IMR-90 (cell line): Measurements from ENCODE around the gene OR13A1. TPM values are rescaled to one million over a fixed set of nuclear protein-coding genes. Genes with fewer than 3 reads are reported as not detected.

Experiments
- ATAC-seq: fragments of 200-7000 bp; cut with Tn5 transposase; 2 replicates; pipeline ENCODE4 v1.9.1; 2020; ENCODE audit warnings: low read depth, mild to moderate bottlenecking, moderate library complexity
- BruUV-seq: library from RNA; stranded (reverse); fragments of 400-500 nt; replicated peaks from 2 replicates; lab custom pipeline; 2021; lab: Mats Ljungman, UMichigan
- CTCF ChIA-PET: fragments of 300-600 bp; formaldehyde crosslinking; extraction: SDS; loops from one replicate; lab custom pipeline; 2021; ENCODE audit warnings: antibody characterized with exemption; lab: Yijun Ruan, JAX
- POLR2A ChIA-PET: fragments of 300-600 bp; sonication (Branson Sonifier 250); formaldehyde crosslinking; loops from one replicate; lab custom pipeline; 2022; ENCODE audit warnings: antibody characterized with exemption; ENCODE audit not compliant: unreplicated experiment; lab: Charles Lee
- DNase-seq: peaks from one replicate; pipeline ENCODE4 v3.0.0; 2013
- H2AFZ ChIP-seq: replicated peaks from 2 replicates; pipeline ENCODE3; 2013; ENCODE audit warnings: low read length, mild to moderate bottlenecking; ENCODE audit not compliant: poor library complexity
- H2AK5ac ChIP-seq: 2 replicates; pipeline ENCODE4 v1.6.1; 2013; ENCODE audit warnings: low read depth, low read length, inconsistent platforms
- H2AK9ac ChIP-seq: replicated peaks from 2 replicates; pipeline ENCODE3; 2013; ENCODE audit warnings: mild to moderate bottlenecking, low read depth, low read length, moderate library complexity; ENCODE audit not compliant: poor library complexity
- H2BK120ac ChIP-seq: 2 replicates; pipeline ENCODE4 v1.6.1; 2013; ENCODE audit warnings: low read depth, low read length, inconsistent platforms
- H2BK15ac ChIP-seq: 3 replicates; pipeline ENCODE4 v1.6.1; 2013; ENCODE audit warnings: low read depth, low read length, inconsistent platforms
- H2BK20ac ChIP-seq: 2 replicates; pipeline ENCODE4 v1.6.1; 2013; ENCODE audit warnings: low read depth, mild to moderate bottlenecking, inconsistent platforms, low read length, moderate library complexity
- H2BK5ac ChIP-seq: 2 replicates; pipeline ENCODE4 v1.6.1; 2013; ENCODE audit warnings: mild to moderate bottlenecking, low read depth, low read length, inconsistent platforms; ENCODE audit not compliant: poor library complexity, severe bottlenecking
- H3K14ac ChIP-seq: replicated peaks from 2 replicates; pipeline ENCODE4 v1.6.1; 2013; ENCODE audit warnings: low read depth, low read length, inconsistent platforms
- H3K18ac ChIP-seq: 2 replicates; pipeline ENCODE4 v1.6.1; 2013; ENCODE audit warnings: low read depth, low read length, control low read depth
- H3K23ac ChIP-seq: 2 replicates; pipeline ENCODE4 v1.6.1; 2013; ENCODE audit warnings: low read depth, low read length, inconsistent platforms
- H3K27ac ChIP-seq: 2 replicates; pipeline ENCODE4 v1.5.1; 2013; ENCODE audit warnings: mild to moderate bottlenecking, control low read depth, low read length; ENCODE audit not compliant: insufficient read depth
- H3K27me3 ChIP-seq: 2 replicates; pipeline ENCODE4 v1.6.1; 2013; ENCODE audit warnings: low read length; ENCODE audit not compliant: control insufficient read depth, insufficient read depth
- H3K36me3 ChIP-seq: 2 replicates; pipeline ENCODE4 v1.6.1; 2013; ENCODE audit warnings: low read length, mixed read lengths; ENCODE audit not compliant: control insufficient read depth, insufficient read depth
- H3K4ac ChIP-seq: 2 replicates; pipeline ENCODE4 v1.6.1; 2013; ENCODE audit warnings: low read depth, low read length, inconsistent platforms
- H3K4me1 ChIP-seq: 2 replicates; pipeline ENCODE4 v1.6.1; 2013; ENCODE audit warnings: low read length, mixed read lengths; ENCODE audit not compliant: control insufficient read depth, insufficient read depth
- H3K4me2 ChIP-seq: 2 replicates; pipeline ENCODE4 v1.6.1; 2013; ENCODE audit warnings: low read depth, mild to moderate bottlenecking, control low read depth, low read length, moderate library complexity
- H3K4me3 ChIP-seq: 2 replicates; pipeline ENCODE4 v1.5.1; 2013; ENCODE audit warnings: low read depth, mild to moderate bottlenecking, control low read depth, low read length, moderate library complexity; ENCODE audit not compliant: insufficient read depth
- H3K56ac ChIP-seq: 2 replicates; pipeline ENCODE4 v1.6.1; 2013; ENCODE audit warnings: low read length, inconsistent platforms; ENCODE audit not compliant: insufficient read depth; ENCODE audit errors: extremely low read depth
- H3K79me1 ChIP-seq, 2 experiments: 2 replicates each; pipeline ENCODE4 v1.6.1; 2013; ENCODE audit warnings: low read length in 2 of 2, inconsistent platforms in 1 of 2, low read depth in 1 of 2
- H3K9ac ChIP-seq: 2 replicates; pipeline ENCODE4 v1.6.1; 2013; ENCODE audit warnings: low read depth, low read length, control low read depth
- H3K9me1 ChIP-seq: 2 replicates; pipeline ENCODE4 v1.6.1; 2013; ENCODE audit warnings: low read length, inconsistent platforms; ENCODE audit not compliant: insufficient read depth
- H3K9me3 ChIP-seq: 2 replicates; pipeline ENCODE4 v1.6.1; 2013; ENCODE audit warnings: low read length; ENCODE audit not compliant: control insufficient read depth, insufficient read depth
- H4K20me1 ChIP-seq: 2 replicates; pipeline ENCODE4 v1.6.1; 2013; ENCODE audit warnings: low read length, inconsistent platforms; ENCODE audit not compliant: insufficient read depth
- H4K5ac ChIP-seq: 2 replicates; pipeline ENCODE4 v1.6.1; 2013; ENCODE audit warnings: mild to moderate bottlenecking, low read depth, low read length, control low read depth
- H4K8ac ChIP-seq, 2 experiments: 2 replicates each; pipeline ENCODE4 v1.6.1; 2013; ENCODE audit warnings: low read depth in 2 of 2, low read length in 2 of 2, control low read depth in 1 of 2, inconsistent platforms in 1 of 2
- H4K91ac ChIP-seq: 2 replicates; pipeline ENCODE4 v1.6.1; 2013; ENCODE audit warnings: low read depth, low read length, inconsistent platforms; ENCODE audit not compliant: insufficient read depth
- BHLHE40 ChIP-seq: fragments of 150-350 bp; IDR thresholded peaks from 2 replicates; pipeline ENCODE4 v1.6.1; 2016; ENCODE audit warnings: mild to moderate bottlenecking, low read depth, low read length
- CEBPB ChIP-seq: IDR thresholded peaks from 2 replicates; pipeline ENCODE4 v1.6.1; 2012; ENCODE audit warnings: low read depth, low read length, improper control_type of control experiment
- CHD1 ChIP-seq: IDR thresholded peaks from 2 replicates; pipeline ENCODE4 v1.6.1; 2012; ENCODE audit warnings: low read depth, low read length, improper control_type of control experiment
- FOS ChIP-seq: fragments of 150-350 bp; IDR thresholded peaks from 2 replicates; pipeline ENCODE4 v1.6.1; 2016; ENCODE audit warnings: low read depth, low read length
- MAFK ChIP-seq: IDR thresholded peaks from 2 replicates; pipeline ENCODE4 v1.6.1; 2012; ENCODE audit warnings: low read depth, low read length, improper control_type of control experiment
- MAZ ChIP-seq: IDR thresholded peaks from 2 replicates; pipeline ENCODE4 v1.6.1; 2012; ENCODE audit warnings: low read depth, mild to moderate bottlenecking, low read length, improper control_type of control experiment, moderate library complexity, borderline replicate concordance
- MXI1 ChIP-seq: IDR thresholded peaks from 2 replicates; pipeline ENCODE4 v1.6.1; 2012; ENCODE audit warnings: low read depth, mild to moderate bottlenecking, low read length, moderate library complexity, borderline replicate concordance
- NFE2L2 ChIP-seq: fragments of 150-350 bp; IDR thresholded peaks from 2 replicates; pipeline ENCODE4 v1.6.1; 2016; ENCODE audit warnings: low read depth, mild to moderate bottlenecking, low read length
- POLR2A ChIP-seq: IDR thresholded peaks from 2 replicates; pipeline ENCODE4 v1.6.1; 2012; ENCODE audit warnings: mild to moderate bottlenecking, low read depth, low read length
- RAD21 ChIP-seq: IDR thresholded peaks from 2 replicates; pipeline ENCODE4 v1.6.1; 2012; ENCODE audit warnings: low read length, improper control_type of control experiment
- RCOR1 ChIP-seq: IDR thresholded peaks from 2 replicates; pipeline ENCODE4 v1.6.1; 2012; ENCODE audit warnings: mild to moderate bottlenecking, low read length, improper control_type of control experiment; ENCODE audit not compliant: insufficient replicate concordance
- RFX5 ChIP-seq: IDR thresholded peaks from 2 replicates; pipeline ENCODE4 v1.8.0; 2012; ENCODE audit warnings: low read depth, mild to moderate bottlenecking, low read length, moderate library complexity
- SMC3 ChIP-seq: fragments of 150-350 bp; IDR thresholded peaks from 2 replicates; pipeline ENCODE4 v1.6.1; 2016; ENCODE audit warnings: low read depth, mild to moderate bottlenecking, antibody characterized with exemption, low read length, moderate library complexity
- WGBS, 2 experiments: methylation state at CpG; one replicate each; pipeline versions ENCODE4 v1.1.5 to v1.1.7; 2013; ENCODE audit warnings: missing lambda C conversion rate in 2 of 2; ENCODE audit not compliant: insufficient read length in 1 of 2; ENCODE audit errors: extremely low coverage in 2 of 2; 5-methylcytosine and 5-hydroxymethylcytosine counted together
- dilution Hi-C: fragments of 300-500 bp; cut with HindIII; formaldehyde crosslinking; loops from one replicate; pipeline ENCODE4 v1.14.3; 2018; ENCODE audit warnings: low sequenced_read_pairs; ENCODE audit not compliant: unreplicated experiment
- in situ Hi-C: fragments of 300-500 bp; cut with MboI; formaldehyde crosslinking; loops from 3 replicates; pipeline ENCODE4 v1.14.3; 2019; ENCODE audit warnings: low sequenced_read_pairs, inconsistent platforms, mixed read lengths
- intact Hi-C: fragments of 100-400 bp; cut with micrococcal nuclease; formaldehyde crosslinking; loops from 2 replicates; pipeline ENCODE4 v1.10.0; 2022
- polyA plus RNA-seq, 3 experiments: library from polyadenylated mRNA; depleted of rRNA; stranded (reverse); fragments of >200 nt; gene quantifications; 2 replicates each; pipeline ENCODE4 v1.2.3, GENCODE V29; 2012; ENCODE audit warnings: low replicate concordance in 1 of 3
- total RNA-seq: library from RNA; depleted of rRNA; stranded (reverse); fragments of >200 nt; gene quantifications from 2 replicates; pipeline ENCODE4 v1.2.3, GENCODE V29; 2012
- TF ChIP-seq, protein P1 (sequence below): conservative IDR thresholded peaks from 2 replicates; pipeline ENCODE4 v1.5.1; 2012; ENCODE audit warnings: mild to moderate bottlenecking, low read depth, low read length, improper control_type of control experiment
- TF ChIP-seq, protein P2 (sequence below): fragments of 150-350 bp; IDR thresholded peaks from 2 replicates; pipeline ENCODE4 v1.6.1; 2016; ENCODE audit warnings: low read depth, mild to moderate bottlenecking, low read length, moderate library complexity, borderline replicate concordance
- TF ChIP-seq, protein P3 (sequence below): fragments of 150-350 bp; IDR thresholded peaks from 2 replicates; pipeline ENCODE4 v1.6.1; 2017; ENCODE audit warnings: mild to moderate bottlenecking, antibody characterized with exemption, low read length, low read depth

OR13A1 gene
- total and polyA plus RNA-seq, 2 of the 4 experiments (the other 2 are of a cell fraction) = not detected

DNA sequence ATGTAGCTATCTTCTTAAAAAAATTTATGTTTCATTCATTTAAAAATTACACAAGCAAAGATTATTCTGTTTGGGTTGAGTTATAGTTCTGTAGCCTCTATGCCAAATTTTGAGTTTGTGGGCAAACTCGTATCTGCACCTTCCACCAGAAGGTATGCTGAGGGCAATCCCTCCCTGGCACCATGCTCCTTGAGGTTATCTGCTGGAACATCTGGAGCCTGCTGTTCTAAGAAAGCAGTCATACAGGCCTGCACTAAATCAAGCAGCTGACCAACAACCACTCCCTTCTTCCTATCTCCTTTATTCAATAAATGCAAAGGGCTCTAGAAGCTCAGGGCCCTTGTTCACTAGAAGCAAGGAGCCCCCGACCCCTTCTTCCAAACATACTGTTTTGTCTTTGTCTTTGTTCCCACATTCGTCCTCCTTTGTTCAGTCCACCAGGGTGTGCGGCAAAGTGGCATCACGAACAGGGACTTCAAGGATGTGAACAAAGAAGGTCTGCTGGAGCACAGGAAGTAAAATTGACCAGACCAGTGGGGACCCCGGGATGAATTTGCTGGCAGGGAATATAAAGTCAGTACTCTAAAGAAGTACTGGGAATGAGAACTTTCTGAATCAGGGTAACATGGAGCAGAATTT is 36.4 kb downstream of the OR13A1 start:
- POLR2A ChIA-PET = no interaction called here
- intact Hi-C loops (loop anchor here (10.0 kb wide), 1 partner anchor 106 kb away; no protein-coding TSS in a partner anchor), in situ Hi-C loops (no loop called here), dilution Hi-C loops (no loop called here)
- H3K9ac ChIP-seq = no peak overlapping the region
- no peaks in the 10 kb centered on the region for H3K9me1 ChIP-seq
- H3K9me3 ChIP-seq = no peaks in the 10 kb centered on the region
- no peak overlapping the region for H2BK120ac ChIP-seq
- no peak overlapping the region for H2AK9ac ChIP-seq
- no peak overlapping the region for H3K4me3 ChIP-seq
- ATAC-seq (no peak), DNase-seq (no peak)
- H3K14ac ChIP-seq = no peak overlapping the region
- TF ChIP-seq, protein P1, sequence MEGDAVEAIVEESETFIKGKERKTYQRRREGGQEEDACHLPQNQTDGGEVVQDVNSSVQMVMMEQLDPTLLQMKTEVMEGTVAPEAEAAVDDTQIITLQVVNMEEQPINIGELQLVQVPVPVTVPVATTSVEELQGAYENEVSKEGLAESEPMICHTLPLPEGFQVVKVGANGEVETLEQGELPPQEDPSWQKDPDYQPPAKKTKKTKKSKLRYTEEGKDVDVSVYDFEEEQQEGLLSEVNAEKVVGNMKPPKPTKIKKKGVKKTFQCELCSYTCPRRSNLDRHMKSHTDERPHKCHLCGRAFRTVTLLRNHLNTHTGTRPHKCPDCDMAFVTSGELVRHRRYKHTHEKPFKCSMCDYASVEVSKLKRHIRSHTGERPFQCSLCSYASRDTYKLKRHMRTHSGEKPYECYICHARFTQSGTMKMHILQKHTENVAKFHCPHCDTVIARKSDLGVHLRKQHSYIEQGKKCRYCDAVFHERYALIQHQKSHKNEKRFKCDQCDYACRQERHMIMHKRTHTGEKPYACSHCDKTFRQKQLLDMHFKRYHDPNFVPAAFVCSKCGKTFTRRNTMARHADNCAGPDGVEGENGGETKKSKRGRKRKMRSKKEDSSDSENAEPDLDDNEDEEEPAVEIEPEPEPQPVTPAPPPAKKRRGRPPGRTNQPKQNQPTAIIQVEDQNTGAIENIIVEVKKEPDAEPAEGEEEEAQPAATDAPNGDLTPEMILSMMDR = no peak
- TF ChIP-seq BHLHE40 (no peak), CHD1 (no peak), FOS (no peak), SMC3 (no peak), RCOR1 (no peak), MAZ (no peak), MAFK (no peak), MXI1 (no peak), RAD21 (no peak), NFE2L2 (no peak), CEBPB (no peak), POLR2A (no peak), RFX5 (no peak)
- TF ChIP-seq, protein P2, sequence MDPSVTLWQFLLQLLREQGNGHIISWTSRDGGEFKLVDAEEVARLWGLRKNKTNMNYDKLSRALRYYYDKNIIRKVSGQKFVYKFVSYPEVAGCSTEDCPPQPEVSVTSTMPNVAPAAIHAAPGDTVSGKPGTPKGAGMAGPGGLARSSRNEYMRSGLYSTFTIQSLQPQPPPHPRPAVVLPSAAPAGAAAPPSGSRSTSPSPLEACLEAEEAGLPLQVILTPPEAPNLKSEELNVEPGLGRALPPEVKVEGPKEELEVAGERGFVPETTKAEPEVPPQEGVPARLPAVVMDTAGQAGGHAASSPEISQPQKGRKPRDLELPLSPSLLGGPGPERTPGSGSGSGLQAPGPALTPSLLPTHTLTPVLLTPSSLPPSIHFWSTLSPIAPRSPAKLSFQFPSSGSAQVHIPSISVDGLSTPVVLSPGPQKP = no peak
- TF ChIP-seq, protein P3, sequence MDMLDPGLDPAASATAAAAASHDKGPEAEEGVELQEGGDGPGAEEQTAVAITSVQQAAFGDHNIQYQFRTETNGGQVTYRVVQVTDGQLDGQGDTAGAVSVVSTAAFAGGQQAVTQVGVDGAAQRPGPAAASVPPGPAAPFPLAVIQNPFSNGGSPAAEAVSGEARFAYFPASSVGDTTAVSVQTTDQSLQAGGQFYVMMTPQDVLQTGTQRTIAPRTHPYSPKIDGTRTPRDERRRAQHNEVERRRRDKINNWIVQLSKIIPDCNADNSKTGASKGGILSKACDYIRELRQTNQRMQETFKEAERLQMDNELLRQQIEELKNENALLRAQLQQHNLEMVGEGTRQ = no peak
- H4K5ac ChIP-seq = no peak overlapping the region
- no TSS peak for BruUV-seq
- H3K4me1 ChIP-seq = no peaks in the 10 kb centered on the region
- H3K27ac ChIP-seq = no peak overlapping the region
- CTCF ChIA-PET = no interaction called here
- no peak overlapping the region for H3K4ac ChIP-seq
- H2BK15ac ChIP-seq = no peak overlapping the region
- no CpG with 5 or more reads among the region's 6 CpGs for WGBS, 2 experiments
- H2AK5ac ChIP-seq = no peak overlapping the region
- H3K36me3 ChIP-seq = no peaks in the 10 kb centered on the region
- H3K23ac ChIP-seq = no peak overlapping the region
- no peak overlapping the region for H2BK20ac ChIP-seq
- no peak overlapping the region for H3K4me2 ChIP-seq
- H3K18ac ChIP-seq = no peak overlapping the region
- H4K8ac ChIP-seq = no peak overlapping the region
- H4K20me1 ChIP-seq = no peaks in the 10 kb centered on the region
- H3K56ac ChIP-seq = no peak overlapping the region
- no peak overlapping the region for H2BK5ac ChIP-seq
- no peak overlapping the region for H2AFZ ChIP-seq
- H3K27me3 ChIP-seq = peaks cover 7% of the 10 kb centered on the region
- H3K79me1 ChIP-seq = no peaks in the 10 kb centered on the region
- no peak overlapping the region for H4K91ac ChIP-seq
